ENCODE results near the gene FAM53C.

GRCh38 chr5:138391859-138392386, 53.9 kb downstream of the FAM53C start:
- no peak for TF ChIP-seq CTCF (conservative IDR thresholded peaks at IDR 0.05; ENCODE audit: low read depth, low read length)
- no peak for TF ChIP-seq EZH2 (IDR thresholded peaks at IDR 0.05; ENCODE audit: borderline replicate concordance, low read depth, low read length, poor library complexity, severe bottlenecking)

Measured in A673 (cell line).